ENCODE results near the gene CENPVL3. TPM values are rescaled to one million over a fixed set of nuclear protein-coding genes. Genes with fewer than 3 reads are reported as not detected.

Gene CENPVL3
- polyA plus RNA-seq, 4 donors = 0.09 to 3.4 (median 0.92) TPM

DNA sequence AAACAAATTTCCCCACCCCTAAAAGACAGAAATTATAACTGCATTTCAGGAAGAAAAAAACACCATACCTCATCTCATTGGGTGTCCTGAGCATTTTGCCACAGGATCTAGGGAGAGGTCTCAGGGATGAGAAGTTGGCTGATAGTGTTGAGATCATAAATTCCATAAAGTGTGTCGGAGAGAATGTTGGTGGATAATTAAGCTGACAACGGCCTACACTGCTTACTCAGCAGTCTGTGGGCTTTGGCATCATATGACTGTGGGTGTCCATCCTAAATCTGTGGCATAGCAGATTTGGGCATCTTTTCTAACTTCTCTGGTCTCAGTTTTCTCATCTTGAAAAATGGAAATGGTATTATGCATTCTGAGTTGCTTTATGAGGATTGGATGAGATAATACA, 12.3 kb downstream of the CENPVL3 start:
- 60 to 66% (median 63%) methylated on average over 2 of the region's 2 CpGs for WGBS, 3 donors
- no peak overlapping the region for H3K27ac ChIP-seq (ENCODE audit: low read depth in 1 of 3, low read length in 2 of 3)
- FAIRE-seq (no peak), DNase-seq (no peak)
- no peaks in the 10 kb centered on the region for H3K27me3 ChIP-seq (ENCODE audit: control insufficient read depth in 3 of 3, insufficient read depth in 3 of 3, low read length in 3 of 3)
- no peaks in the 10 kb centered on the region for H3K36me3 ChIP-seq (ENCODE audit: control insufficient read depth in 3 of 3, insufficient read depth in 2 of 3, low read depth in 1 of 3, low read length in 3 of 3)
- H3K9me3 ChIP-seq (ENCODE audit: control insufficient read depth in 2 of 2, insufficient read depth in 1 of 2, low read depth in 1 of 2, low read length in 1 of 2) = no peaks in the 10 kb centered on the region
- H3K4me1 ChIP-seq (ENCODE audit: control insufficient read depth in 3 of 3, insufficient read depth in 2 of 3, low read depth in 1 of 3, low read length in 2 of 3) = no peaks in the 10 kb centered on the region
- no peak overlapping the region for H3K4me3 ChIP-seq (ENCODE audit: low read depth in 1 of 3, low read length in 3 of 3)

DNA sequence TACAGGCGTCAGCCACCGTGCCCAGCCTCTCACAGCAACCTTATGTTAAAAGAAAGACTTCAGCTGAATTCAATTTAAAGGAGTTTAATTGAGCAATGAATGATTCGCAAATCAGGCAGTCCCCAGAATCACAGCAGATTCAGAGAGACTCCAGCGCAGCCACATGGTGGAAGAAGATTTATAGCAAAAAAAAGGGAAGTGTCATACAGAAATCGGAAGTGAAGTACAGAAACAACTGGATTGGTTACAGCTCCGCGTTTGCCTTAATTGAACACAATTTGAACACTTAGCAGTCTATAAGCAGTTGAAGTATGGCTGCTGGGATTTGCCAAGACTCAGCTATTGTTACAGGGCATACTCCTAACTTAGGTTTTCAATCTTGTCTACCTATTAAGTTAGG, 19.8 kb downstream of the CENPVL3 start:
- WGBS, 3 donors = 68 to 97% (median 77%) methylated on average over 7 of the region's 7 CpGs
- no peak for DNase-seq

DNA sequence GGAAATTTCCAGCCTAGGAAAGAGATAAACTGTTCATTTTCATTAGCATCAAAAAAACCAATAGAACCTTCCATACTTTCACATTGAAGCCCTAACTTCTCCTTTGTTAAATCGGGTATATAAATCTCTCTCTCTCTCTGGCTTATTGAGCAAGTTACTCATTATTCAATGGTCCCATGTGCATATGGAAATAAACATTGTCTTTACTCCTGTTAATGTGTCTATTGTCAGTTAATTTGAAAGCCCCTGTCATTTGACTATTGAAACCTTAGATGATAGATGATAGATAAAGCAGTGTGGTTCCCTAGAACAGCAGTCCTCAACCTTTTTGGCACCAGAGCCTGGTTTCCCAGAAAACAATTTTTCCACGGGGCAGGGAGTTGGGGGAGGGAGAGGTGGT, 46.8 kb downstream of the CENPVL3 start:
- no peaks in the 10 kb centered on the region for H3K9me3 ChIP-seq (ENCODE audit: control insufficient read depth in 2 of 2, insufficient read depth in 1 of 2, low read depth in 1 of 2, low read length in 1 of 2)
- H3K27me3 ChIP-seq (ENCODE audit: control insufficient read depth in 3 of 3, insufficient read depth in 3 of 3, low read length in 3 of 3) = no peaks in the 10 kb centered on the region
- H3K36me3 ChIP-seq (ENCODE audit: control insufficient read depth in 3 of 3, insufficient read depth in 2 of 3, low read depth in 1 of 3, low read length in 3 of 3) = no peaks in the 10 kb centered on the region
- no peak overlapping the region for H3K27ac ChIP-seq (ENCODE audit: low read depth in 1 of 3, low read length in 2 of 3)
- no peaks in the 10 kb centered on the region for H3K4me1 ChIP-seq (ENCODE audit: control insufficient read depth in 3 of 3, insufficient read depth in 2 of 3, low read depth in 1 of 3, low read length in 2 of 3)
- 61 to 71% (median 66%) methylated on average over 2 of the region's 2 CpGs for WGBS, 3 donors
- no peak overlapping the region for H3K4me3 ChIP-seq (ENCODE audit: low read depth in 1 of 3, low read length in 3 of 3)
- no peak for FAIRE-seq
- no peak for DNase-seq

More for the DNA sequence above, 19.8 kb downstream of the CENPVL3 start:
- Histone ChIP-seq H3K27me3 (ENCODE audit: control insufficient read depth in 3 of 3, insufficient read depth in 3 of 3, low read length in 3 of 3) (no peaks in the 10 kb centered on the region), H3K4me1 (ENCODE audit: control insufficient read depth in 3 of 3, insufficient read depth in 2 of 3, low read depth in 1 of 3, low read length in 2 of 3) (no peaks in the 10 kb centered on the region), H3K27ac (ENCODE audit: low read depth in 1 of 3, low read length in 2 of 3) (no peak overlapping the region), H3K36me3 (ENCODE audit: control insufficient read depth in 3 of 3, insufficient read depth in 2 of 3, low read depth in 1 of 3, low read length in 3 of 3) (no peaks in the 10 kb centered on the region), H3K4me3 (ENCODE audit: low read depth in 1 of 3, low read length in 3 of 3) (no peak overlapping the region), H3K9me3 (ENCODE audit: control insufficient read depth in 2 of 2, insufficient read depth in 1 of 2, low read depth in 1 of 2, low read length in 1 of 2) (no peaks in the 10 kb centered on the region)
- FAIRE-seq = no peak

DNA sequence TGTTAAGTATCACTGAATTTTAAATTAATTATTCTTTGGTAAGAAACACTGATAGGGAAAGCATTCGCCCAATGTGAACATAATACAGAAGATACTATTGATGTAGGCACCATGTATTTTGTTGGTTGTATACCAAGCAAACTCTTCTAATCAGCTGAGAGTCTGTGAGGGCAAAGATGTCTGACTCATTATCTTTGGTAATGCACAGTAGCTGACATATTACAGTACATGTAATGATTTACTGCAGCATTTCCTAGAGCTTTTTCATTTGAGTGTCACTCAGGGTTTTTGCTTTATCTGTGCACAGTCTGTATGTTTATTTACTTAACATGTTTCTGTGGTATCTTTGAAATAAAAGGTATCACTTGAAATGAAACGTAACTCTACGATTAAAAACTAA, 49.2 kb downstream of the CENPVL3 start:
- H3K4me1 ChIP-seq (ENCODE audit: control insufficient read depth in 3 of 3, insufficient read depth in 2 of 3, low read depth in 1 of 3, low read length in 2 of 3) = no peaks in the 10 kb centered on the region
- FAIRE-seq (no peak), DNase-seq (peak in 1 of 2 donors; percentile 1)
- no peak overlapping the region for H3K27ac ChIP-seq (ENCODE audit: low read depth in 1 of 3, low read length in 2 of 3)
- no peaks in the 10 kb centered on the region for H3K27me3 ChIP-seq (ENCODE audit: control insufficient read depth in 3 of 3, insufficient read depth in 3 of 3, low read length in 3 of 3)
- WGBS, 3 donors = 75 to 91% (median 84%) methylated on average over 3 of the region's 3 CpGs
- H3K9me3 ChIP-seq (ENCODE audit: control insufficient read depth in 2 of 2, insufficient read depth in 1 of 2, low read depth in 1 of 2, low read length in 1 of 2) = no peaks in the 10 kb centered on the region
- H3K36me3 ChIP-seq (ENCODE audit: control insufficient read depth in 3 of 3, insufficient read depth in 2 of 3, low read depth in 1 of 3, low read length in 3 of 3) = no peaks in the 10 kb centered on the region
- no peak overlapping the region for H3K4me3 ChIP-seq (ENCODE audit: low read depth in 1 of 3, low read length in 3 of 3)

DNA sequence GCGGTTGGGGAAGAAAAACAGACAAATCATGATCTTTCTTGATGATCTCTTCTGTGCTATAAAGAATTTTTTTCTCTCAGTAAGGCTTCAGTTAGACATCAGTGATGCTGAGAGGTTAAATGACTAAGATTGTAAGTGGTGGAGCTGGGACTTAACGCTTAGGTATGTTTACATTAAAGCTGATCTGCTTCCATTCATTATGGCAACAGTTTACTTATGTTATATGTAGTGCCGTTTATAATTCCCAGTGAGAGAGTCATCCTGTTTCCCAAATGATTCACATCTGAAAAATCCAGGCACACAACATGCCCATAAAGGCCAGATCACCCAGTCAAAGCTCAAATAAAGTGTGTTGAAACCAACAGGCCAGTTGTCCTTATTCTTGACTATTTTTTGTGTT, 50.1 kb downstream of the CENPVL3 start:
- no peak overlapping the region for H3K4me3 ChIP-seq (ENCODE audit: low read depth in 1 of 3, low read length in 3 of 3)
- FAIRE-seq = no peak
- H3K27me3 ChIP-seq (ENCODE audit: control insufficient read depth in 3 of 3, insufficient read depth in 3 of 3, low read length in 3 of 3) = no peaks in the 10 kb centered on the region
- no peaks in the 10 kb centered on the region for H3K4me1 ChIP-seq (ENCODE audit: control insufficient read depth in 3 of 3, insufficient read depth in 2 of 3, low read depth in 1 of 3, low read length in 2 of 3)
- no peak for DNase-seq
- H3K36me3 ChIP-seq (ENCODE audit: control insufficient read depth in 3 of 3, insufficient read depth in 2 of 3, low read depth in 1 of 3, low read length in 3 of 3) = no peaks in the 10 kb centered on the region
- WGBS, 3 donors = 57 to 73% (median 68%) methylated on average over 3 of the region's 3 CpGs
- H3K9me3 ChIP-seq (ENCODE audit: control insufficient read depth in 2 of 2, insufficient read depth in 1 of 2, low read depth in 1 of 2, low read length in 1 of 2) = no peaks in the 10 kb centered on the region
- no peak overlapping the region for H3K27ac ChIP-seq (ENCODE audit: low read depth in 1 of 3, low read length in 2 of 3)

Other genes with a start within 250 kb of the CENPVL3 start
- 10 to 100 TPM in 1 of 4 donors, 1 to 10 TPM in 3; 1.5 to 19.9 (median 4.5) TPM for gene NUDT11, start 122.3 kb downstream of the CENPVL3 start, polyA plus RNA-seq
- gene CENPVL2, start 63.9 kb upstream of the CENPVL3 start, polyA plus RNA-seq = under 1 TPM in 2 of 4 donors, not detected in 2; 0.03 to 0.42 TPM
- under 1 TPM in 2 of 4 donors, not detected in 2; 0.03 to 0.42 TPM for gene CENPVL1, start 91.6 kb upstream of the CENPVL3 start, polyA plus RNA-seq
- gene GSPT2, start 124.5 kb upstream of the CENPVL3 start, polyA plus RNA-seq = 10 to 100 TPM in 1 of 4 donors, 1 to 10 TPM in 3; 1.1 to 12.9 (median 3.5) TPM

Data from small intestine (tissue), 7 donors.